ENCODE measurements around the gene SELENOO. TPM values are rescaled to one million over a fixed set of nuclear protein-coding genes. Genes with fewer than 3 reads are reported as not detected.

The SELENOO gene
- total RNA-seq, 1 experiment from 2014 or later, result 41.3 TPM

DNA sequence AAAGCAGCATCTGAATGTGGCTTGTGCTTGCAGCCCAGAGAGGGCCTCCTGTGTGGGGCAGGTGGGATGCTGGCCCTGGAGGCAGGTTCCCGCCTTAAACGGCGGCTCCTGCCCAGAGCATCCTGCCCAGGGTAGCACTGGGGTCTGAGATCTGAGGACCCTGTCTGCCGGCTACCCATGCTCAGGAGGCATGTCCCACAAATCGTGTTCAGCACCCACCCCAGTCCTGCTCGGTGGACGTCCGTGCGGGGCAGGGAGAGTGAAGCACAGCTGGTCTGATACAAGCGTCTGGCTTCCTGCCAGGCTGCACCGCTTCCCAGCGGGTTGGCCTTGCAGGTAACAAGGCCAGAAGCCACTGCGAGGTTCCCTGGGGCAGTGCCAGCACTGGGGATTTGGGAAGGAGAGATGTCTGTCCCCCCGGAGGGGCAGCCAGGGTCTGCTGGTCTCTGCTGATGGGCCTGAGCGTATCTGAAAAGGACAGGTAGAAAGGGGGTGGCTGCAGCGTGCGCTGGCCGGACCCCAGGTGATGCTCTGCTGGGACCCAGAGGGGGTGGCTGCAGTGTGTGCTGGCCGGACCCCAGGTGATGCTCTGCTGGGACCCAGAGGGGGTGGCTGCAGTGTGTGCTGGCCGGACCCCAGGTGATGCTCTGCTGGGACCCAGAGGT, 11.5 kb upstream of the SELENOO start:
- no peaks in the 10 kb centered on the region for H3K4me1 ChIP-seq (ENCODE audit: insufficient read depth, low read length, poor library complexity, severe bottlenecking)
- no peak for DNase-seq (ENCODE audit: low spot score)
- H3K4me3 ChIP-seq (ENCODE audit: low read depth, low read length, poor library complexity, severe bottlenecking), result no peak overlapping the region
- CTCF ChIA-PET, result no interaction called here
- no TSS peak for BruUV-seq (replicated peaks)
- TF ChIP-seq CTCF (conservative IDR thresholded peaks at IDR 0.05; ENCODE audit: low read depth, low read length) (no peak), EZH2 (IDR thresholded peaks at IDR 0.05; ENCODE audit: borderline replicate concordance, low read depth, low read length, poor library complexity, severe bottlenecking) (no peak)
- POLR2A ChIA-PET (ENCODE audit: low non-redundant PET), result no interaction called here
- H3K9me3 ChIP-seq (ENCODE audit: low read depth, low read length, poor library complexity, severe bottlenecking), result no peaks in the 10 kb centered on the region
- no peak overlapping the region for H3K27ac ChIP-seq (ENCODE audit: low read depth, low read length, poor library complexity, severe bottlenecking)
- no peaks in the 10 kb centered on the region for H3K27me3 ChIP-seq (replicated peaks; ENCODE audit: insufficient read depth, low read depth, low read length, poor library complexity)
- intact Hi-C loops (cut with micrococcal nuclease; ENCODE audit: unreplicated experiment), result no loop called here
- H3K36me3 ChIP-seq (ENCODE audit: insufficient read depth, low read length, poor library complexity, severe bottlenecking), result peaks cover 22% of the 10 kb centered on the region

DNA sequence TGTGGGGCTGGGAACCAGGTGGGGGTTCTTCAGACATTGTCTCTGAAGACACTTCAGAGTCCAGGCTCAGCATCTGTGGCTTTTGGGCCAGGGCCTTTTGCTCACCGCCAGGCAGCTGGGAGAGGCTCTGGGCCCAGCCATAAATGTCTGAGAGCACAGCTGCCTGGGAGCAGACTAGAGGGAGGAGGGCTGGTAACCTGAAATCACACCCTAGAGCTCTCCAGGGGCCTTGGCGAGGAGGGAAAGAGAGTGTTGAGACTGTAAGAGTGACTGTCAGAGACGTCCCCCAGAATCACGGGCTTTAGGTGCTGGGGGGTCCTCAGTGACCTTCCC, 11.0 kb upstream of the SELENOO start:
- TF ChIP-seq EZH2 (IDR thresholded peaks at IDR 0.05; ENCODE audit: borderline replicate concordance, low read depth, low read length, poor library complexity, severe bottlenecking) (no peak), CTCF (conservative IDR thresholded peaks at IDR 0.05; ENCODE audit: low read depth, low read length) (no peak)
- H3K36me3 ChIP-seq (ENCODE audit: insufficient read depth, low read length, poor library complexity, severe bottlenecking), result peaks cover 27% of the 10 kb centered on the region
- no peaks in the 10 kb centered on the region for H3K27me3 ChIP-seq (replicated peaks; ENCODE audit: insufficient read depth, low read depth, low read length, poor library complexity)
- DNase-seq (ENCODE audit: low spot score), result no peak
- no peaks in the 10 kb centered on the region for H3K9me3 ChIP-seq (ENCODE audit: low read depth, low read length, poor library complexity, severe bottlenecking)
- intact Hi-C loops (cut with micrococcal nuclease; ENCODE audit: unreplicated experiment), result no loop called here
- CTCF ChIA-PET, result no interaction called here
- no TSS peak for BruUV-seq (replicated peaks)
- H3K4me1 ChIP-seq (ENCODE audit: insufficient read depth, low read length, poor library complexity, severe bottlenecking), result no peaks in the 10 kb centered on the region
- POLR2A ChIA-PET (ENCODE audit: low non-redundant PET), result no interaction called here
- peak overlapping the region; percentile 26 for H3K4me3 ChIP-seq (ENCODE audit: low read depth, low read length, poor library complexity, severe bottlenecking)
- H3K27ac ChIP-seq (ENCODE audit: low read depth, low read length, poor library complexity, severe bottlenecking), result peak overlapping the region; percentile 54

- Histone ChIP-seq H3K36me3 (ENCODE audit: insufficient read depth, low read length, poor library complexity, severe bottlenecking) (peaks cover 31% of the 10 kb centered on the region), H3K4me3 (ENCODE audit: low read depth, low read length, poor library complexity, severe bottlenecking) (peak overlapping the region; percentile 26)
Measured at GRCh38 chr22:50190182-50190940, 10.4 kb upstream of the SELENOO start.

More at GRCh38 chr22:50190182-50190940, 10.4 kb upstream of the SELENOO start:
- no peak for TF ChIP-seq EZH2 (IDR thresholded peaks at IDR 0.05; ENCODE audit: borderline replicate concordance, low read depth, low read length, poor library complexity, severe bottlenecking)
- peak; percentile 45 for TF ChIP-seq CTCF (conservative IDR thresholded peaks at IDR 0.05; ENCODE audit: low read depth, low read length)
- Histone ChIP-seq H3K4me1 (ENCODE audit: insufficient read depth, low read length, poor library complexity, severe bottlenecking) (no peaks in the 10 kb centered on the region), H3K9me3 (ENCODE audit: low read depth, low read length, poor library complexity, severe bottlenecking) (no peaks in the 10 kb centered on the region), H3K27me3 (replicated peaks; ENCODE audit: insufficient read depth, low read depth, low read length, poor library complexity) (no peaks in the 10 kb centered on the region), H3K27ac (ENCODE audit: low read depth, low read length, poor library complexity, severe bottlenecking) (peak overlapping the region; percentile 54)
- no TSS peak for BruUV-seq (replicated peaks)
- DNase-seq (ENCODE audit: low spot score), result peak; percentile 72
- ChIA-PET CTCF (no interaction called here), POLR2A (ENCODE audit: low non-redundant PET) (no interaction called here)
- intact Hi-C loops (cut with micrococcal nuclease; ENCODE audit: unreplicated experiment), result no loop called here

Measured in A673 (cell line).